Natural killer cell (primary cell): Measurements from ENCODE around the gene TFAM. TPM values are rescaled to one million over a fixed set of nuclear protein-coding genes. Genes with fewer than 3 reads are reported as not detected.
"Not testable (repeated sequence)": the region's sequence is repeated elsewhere in the genome, so short reads cannot be mapped to it uniquely, and the experiment has no call there.

ENCODE experiments used
- ATAC-seq, 3 donors: fragments of 150-1000 bp in 2 of 3; fragments of 200-7000 bp in 1 of 3; cut with Tn5 transposase; 1 replicate in 1 of 3; 2 replicates in 2 of 3; pipeline ENCODE4 v1.10.0; 2021; ENCODE audit warnings: mild to moderate bottlenecking in 2 of 3, moderate library complexity in 2 of 3
- DNase-seq, 2 donors: peaks; one replicate each; pipeline versions ENCODE4 v3.0.0 to v3.0.0-alpha.2; 2013 to 2021; ENCODE audit warnings: mixed read lengths in 1 of 2
- H3K27ac ChIP-seq: one replicate; pipeline ENCODE4 v1.5.1; 2013; ENCODE audit warnings: mild to moderate bottlenecking, low read length
- H3K27me3 ChIP-seq: one replicate; pipeline ENCODE4 v1.6.1; 2013; ENCODE audit warnings: low read length; ENCODE audit not compliant: control insufficient read depth, insufficient read depth
- H3K36me3 ChIP-seq: one replicate; pipeline ENCODE4 v1.6.1; 2013; ENCODE audit warnings: low read length; ENCODE audit not compliant: control insufficient read depth, insufficient read depth
- H3K4me1 ChIP-seq: one replicate; pipeline ENCODE4 v1.6.1; 2013; ENCODE audit warnings: low read length; ENCODE audit not compliant: control insufficient read depth, insufficient read depth
- H3K4me3 ChIP-seq: one replicate; pipeline ENCODE4 v1.5.1; 2013; ENCODE audit warnings: low read length
- H3K9me3 ChIP-seq: one replicate; pipeline ENCODE4 v1.6.1; 2013; ENCODE audit warnings: low read length; ENCODE audit not compliant: control insufficient read depth, insufficient read depth
- H3K27ac Mint-ChIP-seq, 2 donors: one replicate each; pipeline ENCODE4 v1.8.0; 2022; ENCODE audit warnings: mild to moderate bottlenecking in 2 of 2, mixed read lengths in 2 of 2, moderate library complexity in 1 of 2
- H3K27me3 Mint-ChIP-seq, 2 donors: one replicate each; pipeline ENCODE4 v1.8.0; 2022; ENCODE audit warnings: low read depth in 2 of 2, mixed read lengths in 2 of 2
- H3K36me3 Mint-ChIP-seq: one replicate; pipeline ENCODE4 v1.8.0; 2022; ENCODE audit warnings: mixed read lengths
- H3K4me1 Mint-ChIP-seq, 2 donors: one replicate each; pipeline ENCODE4 v1.8.0; 2022; ENCODE audit warnings: mixed read lengths in 2 of 2
- H3K4me3 Mint-ChIP-seq: one replicate; pipeline ENCODE4 v1.8.0; 2022; ENCODE audit warnings: mild to moderate bottlenecking, moderate library complexity, mixed read lengths
- H3K9me3 Mint-ChIP-seq, 2 donors: one replicate each; pipeline ENCODE4 v1.8.0; 2022; ENCODE audit warnings: mixed read lengths in 2 of 2
- WGBS: methylation state at CpG from one replicate; pipeline ENCODE4 v1.1.7; 2013; ENCODE audit warnings: missing lambda C conversion rate; ENCODE audit not compliant: insufficient coverage; 5-methylcytosine and 5-hydroxymethylcytosine counted together
- intact Hi-C: fragments of 100-400 bp; cut with micrococcal nuclease; formaldehyde crosslinking; loops from one replicate; pipeline ENCODE4 v1.14.2; 2022
- total RNA-seq, 4 donors: library from RNA; stranded (reverse); fragments of 120-200 nt in 1 of 4; gene quantifications; one replicate each; pipeline versions ENCODE4 v1.2.3 to v1.2.4, GENCODE V29; 2013 to 2022
- TF ChIP-seq, protein P1 (sequence below): fragments of 200-600 bp; IDR thresholded peaks from one replicate; pipeline ENCODE4 v1.8.0; 2022; ENCODE audit warnings: antibody characterized with exemption

Gene TFAM
- total RNA-seq, 3 donors from 2014 or later (not counting 1 experiment from before 2014, with no cell fraction given) = 29.1 to 34.3 (median 33.8) TPM

DNA sequence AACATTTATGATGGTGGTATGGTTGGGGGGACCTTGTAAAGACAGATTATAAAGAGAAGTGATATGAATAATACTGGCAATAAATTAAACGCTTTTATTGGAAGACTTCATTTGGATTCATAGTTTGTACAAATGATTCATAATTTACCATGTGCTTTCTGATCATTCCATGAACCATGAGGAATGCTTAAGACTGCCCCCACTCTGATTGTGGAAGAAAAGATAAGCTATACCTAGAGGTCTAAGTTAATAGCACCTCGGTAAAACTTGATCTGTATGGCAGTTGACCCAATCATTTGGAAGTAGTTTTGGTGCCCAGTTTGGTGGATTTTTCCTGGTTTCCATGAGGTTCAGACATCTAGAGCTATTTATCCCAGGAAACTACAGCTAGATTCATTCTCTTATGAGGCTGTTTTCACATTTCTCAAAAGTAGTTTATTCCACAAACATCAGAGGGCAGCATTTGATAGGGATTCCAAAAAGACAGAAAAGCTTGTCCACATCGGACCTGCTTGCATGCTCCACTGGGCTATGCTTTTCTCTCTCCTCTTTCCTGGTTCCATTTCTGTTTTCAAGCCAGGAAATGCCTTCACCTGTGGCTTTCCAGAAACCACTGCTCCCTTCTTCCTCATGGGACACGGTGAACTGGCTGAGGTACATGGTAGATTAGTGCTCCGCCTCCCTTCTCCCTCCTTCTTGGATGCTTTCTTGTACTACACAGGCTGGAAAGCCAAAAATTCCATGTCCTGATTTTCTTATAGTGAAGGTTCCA lies 29.2 kb downstream of the TFAM start:
- no peaks in the 10 kb centered on the region for H3K36me3 ChIP-seq
- no peaks in the 10 kb centered on the region for H3K27me3 ChIP-seq
- no peaks in the 10 kb centered on the region for H3K4me1 ChIP-seq
- TF ChIP-seq, protein P1, sequence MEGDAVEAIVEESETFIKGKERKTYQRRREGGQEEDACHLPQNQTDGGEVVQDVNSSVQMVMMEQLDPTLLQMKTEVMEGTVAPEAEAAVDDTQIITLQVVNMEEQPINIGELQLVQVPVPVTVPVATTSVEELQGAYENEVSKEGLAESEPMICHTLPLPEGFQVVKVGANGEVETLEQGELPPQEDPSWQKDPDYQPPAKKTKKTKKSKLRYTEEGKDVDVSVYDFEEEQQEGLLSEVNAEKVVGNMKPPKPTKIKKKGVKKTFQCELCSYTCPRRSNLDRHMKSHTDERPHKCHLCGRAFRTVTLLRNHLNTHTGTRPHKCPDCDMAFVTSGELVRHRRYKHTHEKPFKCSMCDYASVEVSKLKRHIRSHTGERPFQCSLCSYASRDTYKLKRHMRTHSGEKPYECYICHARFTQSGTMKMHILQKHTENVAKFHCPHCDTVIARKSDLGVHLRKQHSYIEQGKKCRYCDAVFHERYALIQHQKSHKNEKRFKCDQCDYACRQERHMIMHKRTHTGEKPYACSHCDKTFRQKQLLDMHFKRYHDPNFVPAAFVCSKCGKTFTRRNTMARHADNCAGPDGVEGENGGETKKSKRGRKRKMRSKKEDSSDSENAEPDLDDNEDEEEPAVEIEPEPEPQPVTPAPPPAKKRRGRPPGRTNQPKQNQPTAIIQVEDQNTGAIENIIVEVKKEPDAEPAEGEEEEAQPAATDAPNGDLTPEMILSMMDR = no peak
- Mint-ChIP-seq H3K4me3 (no peak overlapping the region), H3K27ac (no peak overlapping the region), H3K36me3 (no peaks in the 10 kb centered on the region), H3K27me3 (peaks cover 0 to 41% of the 10 kb centered on the region in 2 donors), H3K9me3 (no peaks in the 10 kb centered on the region), H3K4me1 (no peaks in the 10 kb centered on the region)
- H3K4me3 ChIP-seq = no peak overlapping the region
- ATAC-seq = no peak
- intact Hi-C loops = no loop called here
- H3K27ac ChIP-seq = no peak overlapping the region
- WGBS = 48% methylated on average over 4 of the region's 5 CpGs
- H3K9me3 ChIP-seq = no peaks in the 10 kb centered on the region
- no peak for DNase-seq

DNA sequence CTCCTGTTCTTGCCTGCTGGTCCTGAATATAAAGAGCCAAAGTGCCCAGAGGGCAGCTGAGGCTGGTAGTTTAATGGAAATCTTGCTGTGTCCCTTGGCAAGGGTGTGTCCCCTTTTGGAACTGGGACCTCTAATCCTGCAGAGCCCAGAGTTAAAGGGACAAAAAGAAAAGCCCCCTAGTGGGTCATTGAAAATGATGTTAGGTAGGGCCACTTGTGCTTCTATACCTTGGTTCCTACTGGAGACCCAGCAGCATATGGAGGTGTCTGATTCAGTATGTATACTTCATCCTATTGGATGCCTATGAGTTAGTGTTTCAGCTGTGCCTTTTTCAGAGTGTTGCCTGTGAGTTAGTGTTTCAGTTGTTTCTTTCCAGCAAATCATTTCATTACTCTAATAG lies 30.5 kb downstream of the TFAM start:
- Histone ChIP-seq H3K27ac (no peak overlapping the region), H3K27me3 (no peaks in the 10 kb centered on the region), H3K36me3 (no peaks in the 10 kb centered on the region), H3K4me1 (no peaks in the 10 kb centered on the region), H3K4me3 (no peak overlapping the region), H3K9me3 (no peaks in the 10 kb centered on the region)
- H3K27me3 Mint-ChIP-seq = peaks cover 0 to 41% of the 10 kb centered on the region in 2 donors
- ATAC-seq = no peak
- H3K4me3 Mint-ChIP-seq = no peak overlapping the region
- DNase-seq = no peak
- H3K36me3 Mint-ChIP-seq = no peaks in the 10 kb centered on the region
- H3K27ac Mint-ChIP-seq = no peak overlapping the region
- H3K9me3 Mint-ChIP-seq = no peaks in the 10 kb centered on the region
- H3K4me1 Mint-ChIP-seq = no peaks in the 10 kb centered on the region
- intact Hi-C loops = no loop called here
- TF ChIP-seq, protein P1 = no peak

DNA sequence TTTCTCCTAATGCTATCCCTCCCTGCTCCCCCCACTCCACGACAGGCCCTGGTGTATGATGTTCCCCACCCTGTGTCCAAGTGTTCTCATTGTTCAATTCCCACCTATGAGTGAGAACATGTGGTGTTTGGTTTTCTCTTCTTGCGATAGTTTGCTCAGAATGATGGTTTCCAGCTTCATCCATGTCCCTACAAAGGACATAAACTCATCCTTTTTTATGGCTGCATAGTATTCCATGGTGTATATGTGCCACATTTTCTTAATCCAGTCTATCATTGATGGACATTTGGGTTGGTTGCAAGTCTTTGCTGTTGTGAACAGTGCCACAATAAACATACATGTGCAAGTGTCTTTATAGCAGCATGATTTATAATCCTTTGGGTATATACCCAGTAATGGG lies 32.7 kb downstream of the TFAM start:
- not testable (repeated sequence) for H3K9me3 Mint-ChIP-seq

DNA sequence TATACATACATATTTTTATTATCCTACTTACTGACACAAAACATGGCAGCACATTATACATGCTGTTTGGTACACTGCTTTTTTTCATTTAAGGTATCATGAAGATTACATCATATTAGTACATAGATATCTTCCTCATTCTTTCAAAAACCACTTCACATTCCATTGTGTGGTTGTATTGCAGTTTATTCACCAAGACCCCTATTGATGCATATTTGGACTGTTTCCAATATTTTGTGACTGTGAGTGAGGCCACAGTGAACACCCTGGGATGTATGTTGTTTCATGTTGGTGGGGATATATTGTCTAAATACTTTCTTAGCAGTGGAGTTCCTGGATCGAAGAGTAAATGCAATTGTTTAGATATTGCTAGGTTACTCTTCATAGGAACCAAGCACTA lies 39.0 kb downstream of the TFAM start:
- no peak for ATAC-seq
- Mint-ChIP-seq H3K27me3 (peaks cover 0 to 3% of the 10 kb centered on the region in 2 donors), H3K4me3 (no peak overlapping the region), H3K4me1 (no peaks in the 10 kb centered on the region), H3K9me3 (peaks cover 2 to 5% of the 10 kb centered on the region in 2 donors), H3K27ac (no peak overlapping the region), H3K36me3 (no peaks in the 10 kb centered on the region)
- H3K4me3 ChIP-seq = no peak overlapping the region
- WGBS = no CpG with 5 or more reads among the region's 1 CpG
- H3K36me3 ChIP-seq = no peaks in the 10 kb centered on the region
- intact Hi-C loops = no loop called here
- H3K4me1 ChIP-seq = no peaks in the 10 kb centered on the region
- no peaks in the 10 kb centered on the region for H3K27me3 ChIP-seq
- no peak for DNase-seq
- peaks cover 7% of the 10 kb centered on the region for H3K9me3 ChIP-seq
- H3K27ac ChIP-seq = no peak overlapping the region
- TF ChIP-seq, protein P1 = no peak

More for the DNA sequence above, 32.7 kb downstream of the TFAM start:
- H3K27me3 Mint-ChIP-seq = peaks cover 3 to 23% of the 10 kb centered on the region in 2 donors
- H3K4me3 Mint-ChIP-seq, H3K9me3 ChIP-seq, H3K36me3 Mint-ChIP-seq, H3K27ac Mint-ChIP-seq, H3K36me3 ChIP-seq, H3K4me3 ChIP-seq, H3K27me3 ChIP-seq, H3K27ac ChIP-seq, intact Hi-C loops, ATAC-seq, DNase-seq, H3K4me1 ChIP-seq, H3K4me1 Mint-ChIP-seq: not testable (repeated sequence)
- WGBS = 60% methylated on average over 1 of the region's 2 CpGs

DNA sequence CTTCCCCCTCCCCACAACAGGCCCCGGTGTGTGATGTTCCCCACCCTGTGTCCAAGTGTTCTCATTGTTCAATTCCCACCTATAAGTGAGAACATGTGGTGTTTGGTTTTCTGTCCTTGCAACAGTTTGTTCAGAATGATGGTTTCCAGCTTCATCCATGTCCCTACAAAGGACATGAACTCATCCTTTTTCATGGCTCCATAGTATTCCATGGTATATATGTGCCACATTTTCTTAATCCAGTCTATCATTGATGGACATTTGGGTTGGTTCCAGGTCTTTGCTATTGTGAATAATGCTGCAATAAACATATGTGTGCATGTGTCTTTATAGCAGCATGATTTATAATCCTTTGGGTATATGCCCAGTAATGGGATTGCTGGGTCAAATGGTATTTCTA lies 43.2 kb downstream of the TFAM start:
- H3K9me3 Mint-ChIP-seq, H3K4me3 Mint-ChIP-seq, H3K9me3 ChIP-seq, H3K4me1 ChIP-seq, H3K27ac Mint-ChIP-seq, H3K36me3 Mint-ChIP-seq, H3K27ac ChIP-seq, H3K27me3 Mint-ChIP-seq, H3K27me3 ChIP-seq, H3K4me3 ChIP-seq, H3K4me1 Mint-ChIP-seq, ATAC-seq, H3K36me3 ChIP-seq, intact Hi-C loops, DNase-seq: not testable (repeated sequence)
- no CpG with 5 or more reads among the region's 1 CpG for WGBS
